HepG2 (cell line): ENCODE data around the gene MCF2L. TPM values are rescaled to one million over a fixed set of nuclear protein-coding genes. Genes with fewer than 3 reads are reported as not detected.
A peak's percentile ranks its signal among the peaks of the same experiment; 100 is the strongest.

ENCODE experiments used
- ATAC-seq: fragments of 200-7000 bp; cut with Tn5 transposase; 3 replicates; pipeline ENCODE4 v1.9.1; 2020; ENCODE audit warnings: mild to moderate bottlenecking, moderate library complexity
- BruUV-seq: library from RNA; stranded (reverse); fragments of 400-500 nt; replicated peaks from 2 replicates; lab custom pipeline; 2021; lab: Mats Ljungman, UMichigan
- CTCF ChIA-PET: fragments of 300-600 bp; formaldehyde crosslinking; extraction: SDS; loops from one replicate; lab custom pipeline; 2021; ENCODE audit warnings: low total read pairs, inconsistent platforms, low intra/inter-chr PET ratio; lab: Yijun Ruan, JAX
- POLR2A ChIA-PET: fragments of 350-600 bp; sonication (Branson Sonifier 250); formaldehyde crosslinking; loops from one replicate; lab custom pipeline; 2020; ENCODE audit warnings: antibody characterized with exemption, inconsistent platforms; lab: Yijun Ruan, JAX
- DNase-seq: peaks from one replicate; pipeline ENCODE4 v3.0.0-alpha.2; 2015; ENCODE audit warnings: low spot score
- FAIRE-seq: peaks from 3 replicates; lab custom pipeline; 2011; peaks lifted over from hg19 to GRCh38; lab: Jason Lieb, UNC
- H2AFZ ChIP-seq: one replicate; pipeline ENCODE4 v1.6.1; 2011; ENCODE audit warnings: low read length, inconsistent platforms
- H3K27ac ChIP-seq: fragments of 300-600 bp; 3 replicates; pipeline ENCODE4 v1.8.0; 2011; ENCODE audit warnings: mixed run types, mild to moderate bottlenecking, mixed read lengths, low read length, inconsistent platforms; ENCODE audit not compliant: insufficient read depth; ENCODE audit errors: extremely low read length
- H3K27me3 ChIP-seq, 2 experiments: fragments of 200-600 bp in 1 of 2; 2 replicates in 1 of 2; 3 replicates in 1 of 2; pipeline versions ENCODE4 v1.6.0 to v1.8.0; 2011; ENCODE audit warnings: low read length in 2 of 2, mild to moderate bottlenecking in 2 of 2, moderate library complexity in 2 of 2, inconsistent platforms in 1 of 2; ENCODE audit not compliant: insufficient read depth in 2 of 2, control insufficient read depth in 1 of 2
- H3K36me3 ChIP-seq, 2 experiments: fragments of 200-600 bp in 1 of 2; replicated peaks in 1 of 2; 2 replicates in 1 of 2; 3 replicates in 1 of 2; pipeline versions ENCODE4 v1.5.1 to v1.8.0; 2011; ENCODE audit warnings: low read length in 2 of 2, inconsistent platforms in 1 of 2; ENCODE audit not compliant: insufficient read depth in 2 of 2, control insufficient read depth in 1 of 2
- H3K4me1 ChIP-seq: 2 replicates; pipeline ENCODE4 v1.5.1; 2012; ENCODE audit warnings: low read length, inconsistent platforms; ENCODE audit not compliant: insufficient read depth
- H3K4me2 ChIP-seq: 2 replicates; pipeline ENCODE4 v1.6.0; 2011; ENCODE audit warnings: low read depth, low read length, inconsistent platforms
- H3K4me3 ChIP-seq, 3 experiments: fragments of 200-600 bp in 1 of 3; sonication (generic), shearing (Covaris generic) in 1 of 3; replicated peaks in 1 of 3; 2 replicates each; pipeline ENCODE4 v1.5.1; 2011 to 2016; ENCODE audit warnings: low read length in 3 of 3, inconsistent platforms in 2 of 3, low read depth in 2 of 3, mild to moderate bottlenecking in 2 of 3, control low read depth in 1 of 3, mixed read lengths in 1 of 3; ENCODE audit not compliant: insufficient read depth in 1 of 3
- H3K79me2 ChIP-seq: one replicate; pipeline ENCODE4 v1.6.1; 2011; ENCODE audit warnings: low read length, inconsistent platforms; ENCODE audit not compliant: insufficient read depth
- H3K9ac ChIP-seq: 2 replicates; pipeline ENCODE4 v1.6.0; 2011; ENCODE audit warnings: mild to moderate bottlenecking, low read depth, low read length, inconsistent platforms; ENCODE audit not compliant: insufficient read depth
- H3K9me3 ChIP-seq: 2 replicates; pipeline ENCODE4 v1.5.1; 2012; ENCODE audit warnings: mild to moderate bottlenecking, low read length
- H4K20me1 ChIP-seq: 2 replicates; pipeline ENCODE4 v1.6.0; 2011; ENCODE audit warnings: inconsistent platforms, mild to moderate bottlenecking, low read length, moderate library complexity; ENCODE audit not compliant: insufficient read depth
- CBX5 ChIP-seq: sonication (generic); formaldehyde crosslinking; IDR thresholded peaks from 2 replicates; pipeline ENCODE4 v1.4.0; 2020; ENCODE audit warnings: missing genetic modification reagents, borderline replicate concordance
- CHD4 ChIP-seq: fragments of 200-600 bp; sonication (generic); IDR thresholded peaks from 2 replicates; pipeline ENCODE4 v1.7.0; 2017; ENCODE audit warnings: mild to moderate bottlenecking, low read length, borderline replicate concordance
- CSRNP2 ChIP-seq: sonication (generic); formaldehyde crosslinking; conservative IDR thresholded peaks from 2 replicates; pipeline ENCODE4 v1.8.0; 2022; ENCODE audit warnings: low read depth, missing genetic modification reagents
- FOXK1 ChIP-seq: sonication (generic); formaldehyde crosslinking; IDR thresholded peaks from 2 replicates; pipeline ENCODE4 v1.4.0; 2020; ENCODE audit warnings: low read depth, missing genetic modification reagents, borderline replicate concordance
- GATA4 ChIP-seq: sonication (generic); IDR thresholded peaks from 2 replicates; pipeline ENCODE4 v1.6.1; 2016; ENCODE audit warnings: antibody characterized with exemption, low read depth, borderline replicate concordance
- KAT7 ChIP-seq: IDR thresholded peaks from 2 replicates; pipeline ENCODE4 v1.6.1; 2018; ENCODE audit warnings: borderline replicate concordance, missing compliant biosample characterization
- KLF12 ChIP-seq: sonication (generic); formaldehyde crosslinking; IDR thresholded peaks from 2 replicates; pipeline ENCODE4 v1.4.0; 2020; ENCODE audit warnings: missing genetic modification reagents, borderline replicate concordance
- NFE2 ChIP-seq: sonication (generic); formaldehyde crosslinking; IDR thresholded peaks from 2 replicates; pipeline ENCODE4 v1.4.0; 2020; ENCODE audit warnings: missing genetic modification reagents
- SCMH1 ChIP-seq: sonication (generic); formaldehyde crosslinking; IDR thresholded peaks from 2 replicates; pipeline ENCODE4 v1.9.0; 2021; ENCODE audit warnings: missing genetic modification reagents, mild to moderate bottlenecking, borderline replicate concordance
- SNAPC4 ChIP-seq: sonication (generic); formaldehyde crosslinking; IDR thresholded peaks from 2 replicates; pipeline ENCODE4 v1.4.0; 2020; ENCODE audit warnings: mild to moderate bottlenecking, missing genetic modification reagents
- ZFP37 ChIP-seq: sonication (generic); formaldehyde crosslinking; IDR thresholded peaks from 2 replicates; pipeline ENCODE4 v1.4.0; 2020; ENCODE audit warnings: missing genetic modification reagents, borderline replicate concordance
- ZHX1 ChIP-seq: sonication (generic); formaldehyde crosslinking; IDR thresholded peaks from 2 replicates; pipeline ENCODE4 v1.8.1; 2022; ENCODE audit warnings: low read depth, mild to moderate bottlenecking, missing genetic modification reagents
- ZNF101 ChIP-seq: sonication (generic); formaldehyde crosslinking; IDR thresholded peaks from 2 replicates; pipeline ENCODE4 v1.4.0; 2020; ENCODE audit warnings: mild to moderate bottlenecking, low read depth, missing genetic modification reagents, borderline replicate concordance
- ZNF775 ChIP-seq: sonication (generic); formaldehyde crosslinking; IDR thresholded peaks from 2 replicates; pipeline ENCODE4 v1.4.0; 2020; ENCODE audit warnings: missing genetic modification reagents, mild to moderate bottlenecking, moderate library complexity, borderline replicate concordance
- ZNF781 ChIP-seq: sonication (generic); formaldehyde crosslinking; IDR thresholded peaks from 2 replicates; pipeline ENCODE4 v1.5.1; 2020; ENCODE audit warnings: borderline replicate concordance, mild to moderate bottlenecking, missing genetic modification reagents; ENCODE audit errors: not compliant biosample characterization
- WGBS: methylation state at CpG from one replicate; pipeline ENCODE4 v1.1.6; 2017; ENCODE audit warnings: low lambda C conversion rate; 5-methylcytosine and 5-hydroxymethylcytosine counted together
- in situ Hi-C: cut with HindIII; loops from 2 replicates; pipeline ENCODE4 v1.10.0; 2017; ENCODE audit warnings: low pct_unique_long_range_greater_than_20kb; ENCODE audit not compliant: extremely low pct_ligation_motif_present
- intact Hi-C: fragments of 100-400 bp; cut with micrococcal nuclease; formaldehyde crosslinking; loops from one replicate; pipeline ENCODE4 v1.10.0; 2022; ENCODE audit not compliant: unreplicated experiment
- polyA plus RNA-seq, 8 experiments: library from polyadenylated mRNA; depleted of rRNA in 3 of 8; stranded (reverse) in 7 of 8; unstranded in 1 of 8; fragments of >200 nt; fragmentation: Illumina TruSeq in 4 of 8; extraction: Trizol in 4 of 8; gene quantifications; 2 replicates each; pipeline versions ENCODE4 v1.2.1 to v1.2.3, GENCODE V29; 2011 to 2016; ENCODE audit warnings: low read depth in 4 of 8, missing spikeins in 1 of 8, mixed read lengths in 1 of 8; ENCODE audit not compliant: insufficient read depth in 1 of 8
- total RNA-seq, 5 experiments: library from RNA; depleted of rRNA; stranded (reverse); fragments of >200 nt; fragmentation: Illumina TruSeq; extraction: Trizol; gene quantifications; 2 replicates each; pipeline ENCODE4 v1.2.3, GENCODE V29; 2016; ENCODE audit warnings: low read depth in 1 of 5

Gene MCF2L
- total and polyA plus RNA-seq, 2 of the 13 experiments (the other 11 are each of a cell fraction or from before 2014, with no cell fraction given): 19.4 to 28.4 TPM

GRCh38 chr13:112991609-112992008 is 22.6 kb downstream of the MCF2L start:
- no peak overlapping the region for H3K4me3 ChIP-seq
- ATAC-seq: no peak
- H3K36me3 ChIP-seq: peaks cover 2 to 12% of the 10 kb centered on the region in 2 experiments; a peak in 3 of 5 replicates
- CTCF ChIA-PET: no interaction called here
- H3K27me3 ChIP-seq: no peaks in the 10 kb centered on the region
- H3K9ac ChIP-seq: no peak overlapping the region
- TSS peak; percentile 13 for BruUV-seq
- no peak overlapping the region for H3K27ac ChIP-seq
- H3K9me3 ChIP-seq: no peaks in the 10 kb centered on the region
- H3K4me1 ChIP-seq: peaks cover 20% of the 10 kb centered on the region
- TF ChIP-seq CHD4 (no peak), ZNF775 (no peak), SCMH1 (CRISPR knock-in tag) (no peak), CSRNP2 (CRISPR knock-in tag) (no peak), NFE2 (no peak), SNAPC4 (CRISPR knock-in tag) (no peak), ZFP37 (no peak), CBX5 (CRISPR knock-in tag) (no peak), FOXK1 (CRISPR knock-in tag) (no peak), GATA4 (no peak), ZHX1 (CRISPR knock-in tag) (no peak), ZNF101 (no peak), KLF12 (CRISPR knock-in tag) (no peak), KAT7 (CRISPR knock-in tag) (no peak), ZNF781 (no peak)
- H4K20me1 ChIP-seq: peaks cover 3% of the 10 kb centered on the region; the same call in 1 of the 2 replicates
- POLR2A ChIA-PET: no interaction called here
- peaks cover 9% of the 10 kb centered on the region for H3K79me2 ChIP-seq
- no peak for DNase-seq
- in situ Hi-C loops: no loop called here
- no peak overlapping the region for H3K4me2 ChIP-seq
- 93% methylated on average over 6 of the region's 6 CpGs for WGBS
- no peak for FAIRE-seq
- H2AFZ ChIP-seq: no peak overlapping the region
- intact Hi-C loops: no loop called here
